GM06990 (cell line): ENCODE results near the gene GALC.

Experiments used
- DNase-seq: peaks from one replicate; pipeline ENCODE4 v3.0.0-alpha.2; 2011; ENCODE audit not compliant: insufficient read length; ENCODE audit errors: extremely low read depth
- H3K27me3 ChIP-seq: replicated peaks from 2 replicates; pipeline ENCODE4 v1.6.0; 2011; ENCODE audit warnings: low read length; ENCODE audit not compliant: control insufficient read depth, insufficient read depth
- H3K36me3 ChIP-seq: 2 replicates; pipeline ENCODE4 v1.5.1; 2011; ENCODE audit warnings: low read length; ENCODE audit not compliant: control insufficient read depth, insufficient read depth
- H3K4me3 ChIP-seq: replicated peaks from 2 replicates; pipeline ENCODE4 v1.5.1; 2011; ENCODE audit warnings: low read depth, mild to moderate bottlenecking, control low read depth, low read length
- CTCF ChIP-seq: IDR thresholded peaks from 2 replicates; pipeline ENCODE4 v1.5.1; 2011; ENCODE audit warnings: low read length, control low read depth, mild to moderate bottlenecking, inconsistent platforms; ENCODE audit not compliant: insufficient read depth, poor library complexity, severe bottlenecking

Gene GALC

GRCh38 chr14:88034076-88034475 lies 41.1 kb upstream of the GALC start:
- no peak for DNase-seq
- Histone ChIP-seq H3K4me3 (no peak overlapping the region), H3K36me3 (no peaks in the 10 kb centered on the region), H3K27me3 (no peaks in the 10 kb centered on the region)
- no peak for TF ChIP-seq CTCF

GRCh38 chr14:88032373-88032772 lies 39.4 kb upstream of the GALC start:
- no peak for TF ChIP-seq CTCF
- no peak for DNase-seq
- H3K27me3 ChIP-seq = no peaks in the 10 kb centered on the region
- H3K4me3 ChIP-seq = no peak overlapping the region
- no peaks in the 10 kb centered on the region for H3K36me3 ChIP-seq

- no peak for TF ChIP-seq CTCF
- Histone ChIP-seq H3K36me3 (no peaks in the 10 kb centered on the region), H3K27me3 (no peaks in the 10 kb centered on the region), H3K4me3 (no peak overlapping the region)
- no peak for DNase-seq
Measured at GRCh38 chr14:88030892-88031291, 37.9 kb upstream of the GALC start.

- DNase-seq = no peak
- TF ChIP-seq CTCF = no peak
- H3K36me3 ChIP-seq = no peaks in the 10 kb centered on the region
- no peak overlapping the region for H3K4me3 ChIP-seq
- no peaks in the 10 kb centered on the region for H3K27me3 ChIP-seq
Measured at GRCh38 chr14:88030079-88030478, 37.1 kb upstream of the GALC start.

GRCh38 chr14:88029500-88029899 lies 36.5 kb upstream of the GALC start:
- no peaks in the 10 kb centered on the region for H3K27me3 ChIP-seq
- no peaks in the 10 kb centered on the region for H3K36me3 ChIP-seq
- DNase-seq = no peak
- H3K4me3 ChIP-seq = no peak overlapping the region
- no peak for TF ChIP-seq CTCF

DNA sequence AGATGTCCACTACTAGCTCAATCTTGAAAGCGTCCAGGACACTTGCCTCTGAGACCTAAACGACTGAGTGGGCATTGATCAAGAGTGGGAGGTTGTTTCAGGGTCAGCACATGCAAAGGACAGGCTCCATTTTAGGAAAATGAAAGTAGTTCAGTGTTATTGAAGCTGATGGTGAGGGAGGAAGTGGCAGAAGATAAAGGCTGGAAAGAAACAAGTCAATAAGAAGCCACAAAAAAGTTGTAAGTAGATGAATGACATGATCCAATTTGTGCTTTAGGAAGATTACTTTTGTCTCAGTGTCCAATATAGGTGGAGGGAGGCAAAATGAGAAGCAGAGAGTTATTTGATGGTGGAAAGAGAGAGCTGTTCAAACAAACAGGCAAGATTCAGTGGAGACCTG lies 33.9 kb upstream of the GALC start:
- TF ChIP-seq CTCF = no peak
- Histone ChIP-seq H3K27me3 (no peaks in the 10 kb centered on the region), H3K4me3 (no peak overlapping the region), H3K36me3 (no peaks in the 10 kb centered on the region)
- no peak for DNase-seq
